WTC11 (cell line): ENCODE data around the gene PLA2G2D. TPM values are rescaled to one million over a fixed set of nuclear protein-coding genes. Genes with fewer than 3 reads are reported as not detected.
A peak's percentile ranks its signal among the peaks of the same experiment; 100 is the strongest.

Source experiments
- ATAC-seq: fragments of 200-7000 bp; cut with Tn5 transposase; 2 replicates; pipeline ENCODE4 v1.10.0; 2021; ENCODE audit warnings: mild to moderate bottlenecking, moderate library complexity
- CTCF ChIA-PET: fragments of 300-600 bp; sonication (Branson Sonifier 250); formaldehyde crosslinking; loops from one replicate; lab custom pipeline; 2021; ENCODE audit warnings: antibody characterized with exemption; lab: Charles Lee
- POLR2A ChIA-PET: fragments of 350-600 bp; sonication (Branson Sonifier 250); formaldehyde crosslinking; loops from one replicate; lab custom pipeline; 2021; ENCODE audit warnings: antibody characterized with exemption; lab: Charles Lee
- DNase-seq: peaks from one replicate; pipeline ENCODE4 v3.0.0; 2021; ENCODE audit warnings: low spot score
- H3K27ac Mint-ChIP-seq: 2 replicates; pipeline ENCODE4 v1.8.0; 2021; ENCODE audit warnings: mixed read lengths
- H3K27me3 Mint-ChIP-seq: 2 replicates; pipeline ENCODE4 v1.8.0; 2021; ENCODE audit warnings: low read depth, mild to moderate bottlenecking, moderate library complexity, mixed read lengths
- H3K36me3 Mint-ChIP-seq: 2 replicates; pipeline ENCODE4 v1.8.0; 2021; ENCODE audit warnings: mixed read lengths
- H3K4me1 Mint-ChIP-seq: 2 replicates; pipeline ENCODE4 v1.8.0; 2022; ENCODE audit warnings: mixed read lengths
- H3K4me3 Mint-ChIP-seq: 2 replicates; pipeline ENCODE4 v1.8.0; 2021; ENCODE audit warnings: mild to moderate bottlenecking, moderate library complexity, mixed read lengths
- H3K9me3 Mint-ChIP-seq: 2 replicates; pipeline ENCODE4 v1.8.0; 2021; ENCODE audit warnings: mixed read lengths
- FOXK1 ChIP-seq: sonication (generic); formaldehyde crosslinking; IDR thresholded peaks from 2 replicates; pipeline ENCODE4 v1.8.0; 2022; ENCODE audit warnings: mild to moderate bottlenecking, moderate library complexity, missing genetic modification reagents
- JAZF1 ChIP-seq: fragments of 250-450 bp; sonication (Bioruptor Pico); IDR thresholded peaks from 2 replicates; pipeline ENCODE4 v1.9.0; 2021; ENCODE audit warnings: moderate library complexity, mild to moderate bottlenecking, inconsistent platforms
- NFYB ChIP-seq: sonication (generic); formaldehyde crosslinking; conservative IDR thresholded peaks from 2 replicates; pipeline ENCODE4 v1.8.0; 2022; ENCODE audit warnings: low read depth, missing genetic modification reagents
- SP1 ChIP-seq: sonication (generic); formaldehyde crosslinking; conservative IDR thresholded peaks from 2 replicates; pipeline ENCODE4 v1.8.1; 2022; ENCODE audit warnings: missing genetic modification reagents
- ZNF671 ChIP-seq: fragments of 250-450 bp; sonication (Bioruptor Pico); IDR thresholded peaks from 2 replicates; pipeline ENCODE4 v1.8.0; 2021; ENCODE audit warnings: mild to moderate bottlenecking
- total RNA-seq: library from RNA; stranded (reverse); gene quantifications from 3 replicates; pipeline ENCODE4 v1.2.3, GENCODE V29; 2021
- TF ChIP-seq, protein P1 (sequence below): sonication (generic); formaldehyde crosslinking; IDR thresholded peaks from 2 replicates; pipeline ENCODE4 v1.8.1; 2023; ENCODE audit warnings: mild to moderate bottlenecking, missing genetic modification reagents, moderate library complexity
- TF ChIP-seq, protein P2 (sequence below): sonication (generic); formaldehyde crosslinking; IDR thresholded peaks from 2 replicates; pipeline ENCODE4 v1.8.0; 2022; ENCODE audit warnings: mild to moderate bottlenecking, missing genetic modification reagents
- TF ChIP-seq, protein P3 (sequence below): sonication (generic); formaldehyde crosslinking; conservative IDR thresholded peaks from 2 replicates; pipeline ENCODE4 v1.8.1; 2022; ENCODE audit warnings: mild to moderate bottlenecking, missing genetic modification reagents
- TF ChIP-seq, protein P4 (sequence below): sonication (generic); formaldehyde crosslinking; IDR thresholded peaks from 2 replicates; pipeline ENCODE4 v1.8.0; 2022; ENCODE audit warnings: mild to moderate bottlenecking, missing genetic modification reagents
- TF ChIP-seq, protein P5 (sequence below): fragments of 250-450 bp; sonication (Bioruptor Pico); IDR thresholded peaks from 2 replicates; pipeline ENCODE4 v1.9.0; 2021; ENCODE audit warnings: moderate library complexity, mild to moderate bottlenecking, inconsistent platforms, borderline replicate concordance
- TF ChIP-seq, protein P6 (sequence below): sonication (generic); formaldehyde crosslinking; IDR thresholded peaks from 2 replicates; pipeline ENCODE4 v1.8.1; 2022; ENCODE audit warnings: missing genetic modification reagents, borderline replicate concordance
- TF ChIP-seq, protein P7 (sequence below): fragments of 200-600 bp; IDR thresholded peaks from 2 replicates; pipeline ENCODE4 v1.8.0; 2022; ENCODE audit warnings: antibody characterized with exemption
- TF ChIP-seq, protein P8 (sequence below): fragments of 250-450 bp; sonication (Bioruptor Pico); IDR thresholded peaks from 2 replicates; pipeline ENCODE4 v1.9.0; 2021; ENCODE audit warnings: mild to moderate bottlenecking, borderline replicate concordance

Gene PLA2G2D
- total RNA-seq, 1 experiment from 2014 or later, result not detected

DNA sequence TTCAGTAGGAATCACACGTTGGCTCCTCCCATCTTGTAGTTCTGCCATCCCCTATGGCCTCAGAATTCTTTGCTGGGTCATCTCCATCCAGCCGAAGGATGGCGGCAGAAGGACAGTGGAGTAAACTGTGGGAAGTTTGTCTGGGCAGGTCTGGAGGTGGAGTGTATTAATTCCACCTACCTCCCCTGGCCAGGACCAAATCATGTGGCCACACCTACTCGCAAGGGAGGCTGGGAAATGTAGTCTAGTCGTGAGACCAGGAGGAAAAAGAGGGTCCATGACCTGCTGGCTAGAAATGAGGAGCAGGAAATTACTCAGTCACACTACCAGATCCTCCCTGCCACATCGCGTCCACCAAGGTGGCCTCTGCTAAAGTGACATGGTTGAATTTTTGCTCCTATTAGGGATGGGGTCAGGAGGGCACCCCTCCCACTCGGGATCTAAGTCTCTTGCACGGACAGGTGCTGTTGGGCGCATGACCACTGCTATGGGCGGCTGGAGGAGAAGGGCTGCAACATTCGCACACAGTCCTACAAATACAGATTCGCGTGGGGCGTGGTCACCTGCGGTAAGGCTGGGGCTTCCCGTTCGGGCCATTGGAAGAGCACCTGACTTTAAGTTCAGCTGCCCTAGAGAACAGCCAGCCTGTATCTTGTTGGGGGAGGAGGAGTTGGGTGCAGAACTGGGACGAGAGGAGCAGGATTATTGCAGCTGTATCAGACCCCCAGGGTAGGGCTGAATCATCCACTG is 29.8 kb downstream of the PLA2G2D start:
- H3K27me3 Mint-ChIP-seq, result peaks cover 11% of the 10 kb centered on the region
- ATAC-seq (peak; percentile 98), DNase-seq (peak; percentile 60)
- TF ChIP-seq NFYB (CRISPR knock-in tag) (no peak), SP1 (0 out of 2 replicates have a peak, but pooled peaks have one; percentile 32), FOXK1 (no peak), ZNF671 (CRISPR knock-in tag) (no peak)
- TF ChIP-seq, protein P1, sequence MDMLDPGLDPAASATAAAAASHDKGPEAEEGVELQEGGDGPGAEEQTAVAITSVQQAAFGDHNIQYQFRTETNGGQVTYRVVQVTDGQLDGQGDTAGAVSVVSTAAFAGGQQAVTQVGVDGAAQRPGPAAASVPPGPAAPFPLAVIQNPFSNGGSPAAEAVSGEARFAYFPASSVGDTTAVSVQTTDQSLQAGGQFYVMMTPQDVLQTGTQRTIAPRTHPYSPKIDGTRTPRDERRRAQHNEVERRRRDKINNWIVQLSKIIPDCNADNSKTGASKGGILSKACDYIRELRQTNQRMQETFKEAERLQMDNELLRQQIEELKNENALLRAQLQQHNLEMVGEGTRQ, result peak; percentile 84
- TF ChIP-seq, protein P2, sequence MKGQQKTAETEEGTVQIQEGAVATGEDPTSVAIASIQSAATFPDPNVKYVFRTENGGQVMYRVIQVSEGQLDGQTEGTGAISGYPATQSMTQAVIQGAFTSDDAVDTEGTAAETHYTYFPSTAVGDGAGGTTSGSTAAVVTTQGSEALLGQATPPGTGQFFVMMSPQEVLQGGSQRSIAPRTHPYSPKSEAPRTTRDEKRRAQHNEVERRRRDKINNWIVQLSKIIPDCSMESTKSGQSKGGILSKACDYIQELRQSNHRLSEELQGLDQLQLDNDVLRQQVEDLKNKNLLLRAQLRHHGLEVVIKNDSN (CRISPR knock-in tag), result peak; percentile 81
- TF ChIP-seq, protein P3, sequence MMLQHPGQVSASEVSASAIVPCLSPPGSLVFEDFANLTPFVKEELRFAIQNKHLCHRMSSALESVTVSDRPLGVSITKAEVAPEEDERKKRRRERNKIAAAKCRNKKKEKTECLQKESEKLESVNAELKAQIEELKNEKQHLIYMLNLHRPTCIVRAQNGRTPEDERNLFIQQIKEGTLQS (CRISPR knock-in tag), result no peak
- TF ChIP-seq, protein P4, sequence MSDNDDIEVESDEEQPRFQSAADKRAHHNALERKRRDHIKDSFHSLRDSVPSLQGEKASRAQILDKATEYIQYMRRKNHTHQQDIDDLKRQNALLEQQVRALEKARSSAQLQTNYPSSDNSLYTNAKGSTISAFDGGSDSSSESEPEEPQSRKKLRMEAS (CRISPR knock-in tag), result 0 out of 2 replicates have a peak, but pooled peaks have one; percentile 21
- TF ChIP-seq, protein P5, sequence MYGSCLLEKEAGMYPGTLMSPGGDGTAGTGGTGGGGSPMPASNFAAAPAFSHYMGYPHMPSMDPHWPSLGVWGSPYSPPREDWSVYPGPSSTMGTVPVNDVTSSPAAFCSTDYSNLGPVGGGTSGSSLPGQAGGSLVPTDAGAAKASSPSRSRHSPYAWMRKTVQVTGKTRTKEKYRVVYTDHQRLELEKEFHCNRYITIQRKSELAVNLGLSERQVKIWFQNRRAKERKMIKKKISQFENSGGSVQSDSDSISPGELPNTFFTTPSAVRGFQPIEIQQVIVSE (CRISPR knock-in tag), result no peak
- peaks cover 5% of the 10 kb centered on the region for H3K4me1 Mint-ChIP-seq
- H3K9me3 Mint-ChIP-seq, result peaks cover 29% of the 10 kb centered on the region
- ChIA-PET POLR2A (no interaction called here), CTCF (interaction anchor here (1.6 kb wide), 1 partner anchor 114 kb away, joined by 5 read pairs; no protein-coding TSS in a partner anchor)
- H3K4me3 Mint-ChIP-seq, result peak overlapping the region; percentile 42
- peak overlapping the region; percentile 47 for H3K27ac Mint-ChIP-seq
- peaks cover 2% of the 10 kb centered on the region; the same call in 1 of the 2 replicates for H3K36me3 Mint-ChIP-seq

DNA sequence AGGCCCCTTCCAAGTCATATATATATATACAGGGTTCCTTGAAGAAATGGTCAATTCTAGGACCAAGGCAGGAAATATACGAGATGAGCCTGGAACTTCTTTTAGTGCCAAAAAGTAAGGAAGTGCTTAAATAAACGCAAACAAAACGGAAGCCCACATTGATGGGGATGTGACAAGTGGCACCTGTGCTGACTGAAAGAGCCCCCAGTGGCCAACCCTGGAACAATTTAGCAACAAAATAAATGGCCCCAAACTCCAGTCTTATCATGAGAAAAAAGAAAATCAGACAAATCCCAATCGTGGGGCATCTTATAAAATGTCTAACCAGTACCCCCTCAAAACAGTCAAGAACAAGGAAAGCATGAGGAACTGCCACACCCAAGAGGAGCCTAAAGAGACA is 31.7 kb downstream of the PLA2G2D start:
- no peak overlapping the region for H3K27ac Mint-ChIP-seq
- TF ChIP-seq JAZF1, result no peak
- TF ChIP-seq, protein P6, sequence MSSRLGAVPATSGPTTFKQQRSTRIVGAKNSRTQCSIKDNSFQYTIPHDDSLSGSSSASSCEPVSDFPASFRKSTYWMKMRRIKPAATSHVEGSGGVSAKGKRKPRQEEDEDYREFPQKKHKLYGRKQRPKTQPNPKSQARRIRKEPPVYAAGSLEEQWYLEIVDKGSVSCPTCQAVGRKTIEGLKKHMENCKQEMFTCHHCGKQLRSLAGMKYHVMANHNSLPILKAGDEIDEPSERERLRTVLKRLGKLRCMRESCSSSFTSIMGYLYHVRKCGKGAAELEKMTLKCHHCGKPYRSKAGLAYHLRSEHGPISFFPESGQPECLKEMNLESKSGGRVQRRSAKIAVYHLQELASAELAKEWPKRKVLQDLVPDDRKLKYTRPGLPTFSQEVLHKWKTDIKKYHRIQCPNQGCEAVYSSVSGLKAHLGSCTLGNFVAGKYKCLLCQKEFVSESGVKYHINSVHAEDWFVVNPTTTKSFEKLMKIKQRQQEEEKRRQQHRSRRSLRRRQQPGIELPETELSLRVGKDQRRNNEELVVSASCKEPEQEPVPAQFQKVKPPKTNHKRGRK (CRISPR knock-in tag), result no peak
- TF ChIP-seq, protein P7, sequence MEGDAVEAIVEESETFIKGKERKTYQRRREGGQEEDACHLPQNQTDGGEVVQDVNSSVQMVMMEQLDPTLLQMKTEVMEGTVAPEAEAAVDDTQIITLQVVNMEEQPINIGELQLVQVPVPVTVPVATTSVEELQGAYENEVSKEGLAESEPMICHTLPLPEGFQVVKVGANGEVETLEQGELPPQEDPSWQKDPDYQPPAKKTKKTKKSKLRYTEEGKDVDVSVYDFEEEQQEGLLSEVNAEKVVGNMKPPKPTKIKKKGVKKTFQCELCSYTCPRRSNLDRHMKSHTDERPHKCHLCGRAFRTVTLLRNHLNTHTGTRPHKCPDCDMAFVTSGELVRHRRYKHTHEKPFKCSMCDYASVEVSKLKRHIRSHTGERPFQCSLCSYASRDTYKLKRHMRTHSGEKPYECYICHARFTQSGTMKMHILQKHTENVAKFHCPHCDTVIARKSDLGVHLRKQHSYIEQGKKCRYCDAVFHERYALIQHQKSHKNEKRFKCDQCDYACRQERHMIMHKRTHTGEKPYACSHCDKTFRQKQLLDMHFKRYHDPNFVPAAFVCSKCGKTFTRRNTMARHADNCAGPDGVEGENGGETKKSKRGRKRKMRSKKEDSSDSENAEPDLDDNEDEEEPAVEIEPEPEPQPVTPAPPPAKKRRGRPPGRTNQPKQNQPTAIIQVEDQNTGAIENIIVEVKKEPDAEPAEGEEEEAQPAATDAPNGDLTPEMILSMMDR, result peak; percentile 35; the same call in 1 of the 2 replicates
- TF ChIP-seq, protein P8, sequence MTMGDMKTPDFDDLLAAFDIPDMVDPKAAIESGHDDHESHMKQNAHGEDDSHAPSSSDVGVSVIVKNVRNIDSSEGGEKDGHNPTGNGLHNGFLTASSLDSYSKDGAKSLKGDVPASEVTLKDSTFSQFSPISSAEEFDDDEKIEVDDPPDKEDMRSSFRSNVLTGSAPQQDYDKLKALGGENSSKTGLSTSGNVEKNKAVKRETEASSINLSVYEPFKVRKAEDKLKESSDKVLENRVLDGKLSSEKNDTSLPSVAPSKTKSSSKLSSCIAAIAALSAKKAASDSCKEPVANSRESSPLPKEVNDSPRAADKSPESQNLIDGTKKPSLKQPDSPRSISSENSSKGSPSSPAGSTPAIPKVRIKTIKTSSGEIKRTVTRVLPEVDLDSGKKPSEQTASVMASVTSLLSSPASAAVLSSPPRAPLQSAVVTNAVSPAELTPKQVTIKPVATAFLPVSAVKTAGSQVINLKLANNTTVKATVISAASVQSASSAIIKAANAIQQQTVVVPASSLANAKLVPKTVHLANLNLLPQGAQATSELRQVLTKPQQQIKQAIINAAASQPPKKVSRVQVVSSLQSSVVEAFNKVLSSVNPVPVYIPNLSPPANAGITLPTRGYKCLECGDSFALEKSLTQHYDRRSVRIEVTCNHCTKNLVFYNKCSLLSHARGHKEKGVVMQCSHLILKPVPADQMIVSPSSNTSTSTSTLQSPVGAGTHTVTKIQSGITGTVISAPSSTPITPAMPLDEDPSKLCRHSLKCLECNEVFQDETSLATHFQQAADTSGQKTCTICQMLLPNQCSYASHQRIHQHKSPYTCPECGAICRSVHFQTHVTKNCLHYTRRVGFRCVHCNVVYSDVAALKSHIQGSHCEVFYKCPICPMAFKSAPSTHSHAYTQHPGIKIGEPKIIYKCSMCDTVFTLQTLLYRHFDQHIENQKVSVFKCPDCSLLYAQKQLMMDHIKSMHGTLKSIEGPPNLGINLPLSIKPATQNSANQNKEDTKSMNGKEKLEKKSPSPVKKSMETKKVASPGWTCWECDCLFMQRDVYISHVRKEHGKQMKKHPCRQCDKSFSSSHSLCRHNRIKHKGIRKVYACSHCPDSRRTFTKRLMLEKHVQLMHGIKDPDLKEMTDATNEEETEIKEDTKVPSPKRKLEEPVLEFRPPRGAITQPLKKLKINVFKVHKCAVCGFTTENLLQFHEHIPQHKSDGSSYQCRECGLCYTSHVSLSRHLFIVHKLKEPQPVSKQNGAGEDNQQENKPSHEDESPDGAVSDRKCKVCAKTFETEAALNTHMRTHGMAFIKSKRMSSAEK (CRISPR knock-in tag), result no peak
- TF ChIP-seq, all 79 proteins: peak for 1
- ATAC-seq (no peak), DNase-seq (peak; percentile 15)
- Mint-ChIP-seq H3K9me3 (peaks cover 18% of the 10 kb centered on the region), H3K4me1 (peaks cover 5% of the 10 kb centered on the region), H3K4me3 (no peak overlapping the region), H3K27me3 (peaks cover 8% of the 10 kb centered on the region), H3K36me3 (no peaks in the 10 kb centered on the region)
- ChIA-PET CTCF (interaction anchor here (0.7 kb wide), 1 partner anchor 181 kb away, joined by 3 read pairs; no protein-coding TSS in a partner anchor), POLR2A (no interaction called here)
